GM12878 (cell line): Measurements from ENCODE around the gene MCHR1. TPM values are rescaled to one million over a fixed set of nuclear protein-coding genes. Genes with fewer than 3 reads are reported as not detected.

Experiments
- CHD4 ChIP-seq: fragments of 200-600 bp; sonication (generic); IDR thresholded peaks from 2 replicates; pipeline ENCODE4 v1.6.1; 2016; ENCODE audit warnings: mild to moderate bottlenecking
- EGR1 ChIP-seq, 2 experiments: IDR thresholded peaks; 1 replicate in 1 of 2; 2 replicates in 1 of 2; pipeline ENCODE4 v1.6.1; 2011 to 2012; ENCODE audit warnings: low read depth in 2 of 2, low read length in 2 of 2, borderline replicate concordance in 1 of 2, mild to moderate bottlenecking in 1 of 2, moderate library complexity in 1 of 2
- IKZF1 ChIP-seq: fragments of 450-650 bp; conservative IDR thresholded peaks from 2 replicates; pipeline ENCODE4 v1.6.1; 2017; ENCODE audit warnings: antibody characterized with exemption, mild to moderate bottlenecking
- IRF4 ChIP-seq: IDR thresholded peaks from 2 replicates; pipeline ENCODE4 v1.6.1; 2011; ENCODE audit warnings: low read depth, low read length
- MTA2 ChIP-seq: fragments of 450-650 bp; IDR thresholded peaks from 2 replicates; pipeline ENCODE4 v1.6.1; 2016; ENCODE audit warnings: low read depth, mild to moderate bottlenecking, moderate library complexity
- MYB ChIP-seq: fragments of 150-350 bp; IDR thresholded peaks from 2 replicates; pipeline ENCODE4 v1.6.1; 2014; ENCODE audit warnings: mild to moderate bottlenecking, low read depth, low read length, borderline replicate concordance
- NRF1 ChIP-seq: conservative IDR thresholded peaks from 2 replicates; pipeline ENCODE4 v1.6.1; 2011; ENCODE audit warnings: mild to moderate bottlenecking, low read depth, low read length, improper control_type of control experiment
- POLR2AphosphoS2 ChIP-seq: IDR thresholded peaks from 2 replicates; pipeline ENCODE4 v1.6.1; 2011; ENCODE audit warnings: low read depth, mild to moderate bottlenecking, low read length, improper control_type of control experiment, moderate library complexity
- POLR2AphosphoS5 ChIP-seq: IDR thresholded peaks from 2 replicates; pipeline ENCODE4 v1.6.1; 2011; ENCODE audit warnings: mild to moderate bottlenecking, low read length, inconsistent platforms
- RAD21 ChIP-seq: IDR thresholded peaks from 2 replicates; pipeline ENCODE4 v1.6.1; 2011; ENCODE audit warnings: mild to moderate bottlenecking, low read depth, low read length, moderate library complexity; ENCODE audit not compliant: insufficient read depth
- RBBP5 ChIP-seq: fragments of 200-600 bp; sonication (generic); conservative IDR thresholded peaks from 2 replicates; pipeline ENCODE4 v1.6.1; 2016
- RELA ChIP-seq: fragments of 450-650 bp; IDR thresholded peaks from 2 replicates; pipeline ENCODE4 v1.8.0; 2014; ENCODE audit warnings: borderline replicate concordance; ENCODE audit not compliant: partially characterized antibody
- RFX5 ChIP-seq: IDR thresholded peaks from 2 replicates; pipeline ENCODE4 v1.6.1; 2011; ENCODE audit warnings: low read depth, low read length, improper control_type of control experiment
- SIN3A ChIP-seq: IDR thresholded peaks from 2 replicates; pipeline ENCODE4 v1.6.1; 2012; ENCODE audit warnings: low read depth, low read length, improper control_type of control experiment
- SUZ12 ChIP-seq: fragments of 200-600 bp; sonication (generic); IDR thresholded peaks from one replicate; pipeline ENCODE4 v1.6.1; 2018; ENCODE audit warnings: antibody characterized with exemption, mild to moderate bottlenecking; ENCODE audit not compliant: unreplicated experiment
- TARDBP ChIP-seq: IDR thresholded peaks from 2 replicates; pipeline ENCODE4 v1.6.1; 2016; ENCODE audit warnings: borderline replicate concordance
- TBL1XR1 ChIP-seq: IDR thresholded peaks from 2 replicates; pipeline ENCODE4 v1.6.1; 2012; ENCODE audit warnings: low read depth, low read length, improper control_type of control experiment
- polyA plus RNA-seq, 11 experiments: library from polyadenylated mRNA; depleted of rRNA in 4 of 11; unstranded in 6 of 11; stranded (reverse) in 5 of 11; fragments of >200 nt; fragmentation: Nextera tagmentation in 4 of 11; fragmentation: Illumina TruSeq in 1 of 11; extraction: Ambion mirVana in 4 of 11; extraction: Trizol in 1 of 11; gene quantifications; 1 replicate in 1 of 11; 2 replicates in 10 of 11; pipeline versions ENCODE4 v1.2.1 to v1.2.3, GENCODE V29; 2011 to 2016; ENCODE audit warnings: inconsistent platforms in 2 of 11, missing spikeins in 2 of 11, low read depth in 1 of 11
- total RNA-seq, 4 experiments: library from RNA; depleted of rRNA in 3 of 4; stranded (reverse); fragments of >200 nt in 3 of 4; fragmentation: Illumina TruSeq in 1 of 4; extraction: Trizol in 1 of 4; gene quantifications; 2 replicates each; pipeline versions ENCODE4 v1.2.1 to v1.2.3, GENCODE V29; 2013 to 2021
- TF ChIP-seq, protein P1 (sequence below): fragments of 450-650 bp; IDR thresholded peaks from 2 replicates; pipeline ENCODE4 v1.6.1; 2017; ENCODE audit warnings: low read depth, mild to moderate bottlenecking, moderate library complexity
- TF ChIP-seq, protein P2 (sequence below): fragments of 450-650 bp; formaldehyde crosslinking; IDR thresholded peaks from 2 replicates; pipeline ENCODE4 v1.5.0; 2022; ENCODE audit warnings: mild to moderate bottlenecking, missing genetic modification characterization
- TF ChIP-seq, protein P3 (sequence below): fragments of 450-650 bp; formaldehyde crosslinking; IDR thresholded peaks from 2 replicates; pipeline ENCODE4 v1.4.0; 2022; ENCODE audit warnings: mild to moderate bottlenecking, moderate library complexity
- TF ChIP-seq, protein P4 (sequence below): fragments of 450-650 bp; IDR thresholded peaks from 2 replicates; pipeline ENCODE4 v1.6.1; 2016; ENCODE audit warnings: mild to moderate bottlenecking

Gene MCHR1
- total and polyA plus RNA-seq, 10 of the 15 experiments (the other 5 are each of a cell fraction or from before 2014, with no cell fraction given) = not detected

DNA sequence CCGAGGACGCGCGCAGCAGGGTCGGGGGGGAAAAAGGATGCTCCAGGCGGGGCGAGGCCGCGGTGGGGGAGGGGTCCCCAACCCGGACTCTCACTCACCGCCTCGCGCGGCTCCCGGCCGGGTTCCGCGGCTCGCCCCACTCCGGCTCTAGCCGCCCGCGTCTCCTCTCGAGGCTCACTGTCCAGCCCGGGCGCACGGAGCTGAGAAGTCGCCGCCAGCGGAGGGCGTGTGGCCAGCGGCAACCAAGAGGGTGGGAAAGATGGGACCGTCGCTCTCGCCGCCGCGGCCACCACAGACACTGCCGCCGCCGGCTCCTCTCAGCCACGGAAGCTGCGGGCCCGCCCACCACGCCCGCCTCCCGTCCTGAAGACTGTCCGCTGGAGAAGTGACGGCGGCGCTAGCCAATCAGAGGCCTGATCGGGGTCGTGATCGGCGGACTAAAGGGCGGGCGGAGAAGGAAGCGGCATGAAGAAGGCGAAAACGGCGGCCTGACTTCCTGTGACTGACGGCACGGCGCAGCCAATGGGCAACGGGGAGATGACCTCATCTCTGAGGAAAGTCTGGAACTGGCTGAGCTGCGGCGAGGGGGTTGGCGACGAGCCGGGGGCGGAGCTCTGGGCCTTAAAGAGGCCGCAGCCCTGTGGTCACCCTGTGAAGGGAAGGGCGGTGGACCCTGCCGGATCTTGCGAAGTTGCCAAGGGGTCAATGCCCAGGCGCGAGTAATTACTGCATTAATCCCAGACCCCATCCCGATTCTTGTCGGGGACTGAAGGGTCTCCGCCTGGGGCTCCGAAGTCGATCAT lies 42.7 kb upstream of the MCHR1 start, which contains the start of gene MRTFA (continued):
- TF ChIP-seq, protein P1, sequence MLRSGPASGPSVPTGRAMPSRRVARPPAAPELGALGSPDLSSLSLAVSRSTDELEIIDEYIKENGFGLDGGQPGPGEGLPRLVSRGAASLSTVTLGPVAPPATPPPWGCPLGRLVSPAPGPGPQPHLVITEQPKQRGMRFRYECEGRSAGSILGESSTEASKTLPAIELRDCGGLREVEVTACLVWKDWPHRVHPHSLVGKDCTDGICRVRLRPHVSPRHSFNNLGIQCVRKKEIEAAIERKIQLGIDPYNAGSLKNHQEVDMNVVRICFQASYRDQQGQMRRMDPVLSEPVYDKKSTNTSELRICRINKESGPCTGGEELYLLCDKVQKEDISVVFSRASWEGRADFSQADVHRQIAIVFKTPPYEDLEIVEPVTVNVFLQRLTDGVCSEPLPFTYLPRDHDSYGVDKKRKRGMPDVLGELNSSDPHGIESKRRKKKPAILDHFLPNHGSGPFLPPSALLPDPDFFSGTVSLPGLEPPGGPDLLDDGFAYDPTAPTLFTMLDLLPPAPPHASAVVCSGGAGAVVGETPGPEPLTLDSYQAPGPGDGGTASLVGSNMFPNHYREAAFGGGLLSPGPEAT = peak; percentile 89; the same call in 1 of the 2 replicates
- TF ChIP-seq, protein P2, sequence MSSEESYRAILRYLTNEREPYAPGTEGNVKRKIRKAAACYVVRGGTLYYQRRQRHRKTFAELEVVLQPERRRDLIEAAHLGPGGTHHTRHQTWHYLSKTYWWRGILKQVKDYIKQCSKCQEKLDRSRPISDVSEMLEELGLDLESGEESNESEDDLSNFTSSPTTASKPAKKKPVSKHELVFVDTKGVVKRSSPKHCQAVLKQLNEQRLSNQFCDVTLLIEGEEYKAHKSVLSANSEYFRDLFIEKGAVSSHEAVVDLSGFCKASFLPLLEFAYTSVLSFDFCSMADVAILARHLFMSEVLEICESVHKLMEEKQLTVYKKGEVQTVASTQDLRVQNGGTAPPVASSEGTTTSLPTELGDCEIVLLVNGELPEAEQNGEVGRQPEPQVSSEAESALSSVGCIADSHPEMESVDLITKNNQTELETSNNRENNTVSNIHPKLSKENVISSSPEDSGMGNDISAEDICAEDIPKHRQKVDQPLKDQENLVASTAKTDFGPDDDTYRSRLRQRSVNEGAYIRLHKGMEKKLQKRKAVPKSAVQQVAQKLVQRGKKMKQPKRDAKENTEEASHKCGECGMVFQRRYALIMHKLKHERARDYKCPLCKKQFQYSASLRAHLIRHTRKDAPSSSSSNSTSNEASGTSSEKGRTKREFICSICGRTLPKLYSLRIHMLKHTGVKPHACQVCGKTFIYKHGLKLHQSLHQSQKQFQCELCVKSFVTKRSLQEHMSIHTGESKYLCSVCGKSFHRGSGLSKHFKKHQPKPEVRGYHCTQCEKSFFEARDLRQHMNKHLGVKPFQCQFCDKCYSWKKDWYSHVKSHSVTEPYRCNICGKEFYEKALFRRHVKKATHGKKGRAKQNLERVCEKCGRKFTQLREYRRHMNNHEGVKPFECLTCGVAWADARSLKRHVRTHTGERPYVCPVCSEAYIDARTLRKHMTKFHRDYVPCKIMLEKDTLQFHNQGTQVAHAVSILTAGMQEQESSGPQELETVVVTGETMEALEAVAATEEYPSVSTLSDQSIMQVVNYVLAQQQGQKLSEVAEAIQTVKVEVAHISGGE = no peak
- 0 out of 3 replicates have a peak, but pooled peaks of 1 of the 2 experiments have one; percentile 39 for TF ChIP-seq EGR1 (IDR thresholded peaks at IDR 0.05; ENCODE audit: borderline replicate concordance in 1 of 2, low read depth in 2 of 2, low read length in 2 of 2)
- TF ChIP-seq RAD21 = no peak
- TF ChIP-seq TARDBP = no peak
- TF ChIP-seq, protein P3, sequence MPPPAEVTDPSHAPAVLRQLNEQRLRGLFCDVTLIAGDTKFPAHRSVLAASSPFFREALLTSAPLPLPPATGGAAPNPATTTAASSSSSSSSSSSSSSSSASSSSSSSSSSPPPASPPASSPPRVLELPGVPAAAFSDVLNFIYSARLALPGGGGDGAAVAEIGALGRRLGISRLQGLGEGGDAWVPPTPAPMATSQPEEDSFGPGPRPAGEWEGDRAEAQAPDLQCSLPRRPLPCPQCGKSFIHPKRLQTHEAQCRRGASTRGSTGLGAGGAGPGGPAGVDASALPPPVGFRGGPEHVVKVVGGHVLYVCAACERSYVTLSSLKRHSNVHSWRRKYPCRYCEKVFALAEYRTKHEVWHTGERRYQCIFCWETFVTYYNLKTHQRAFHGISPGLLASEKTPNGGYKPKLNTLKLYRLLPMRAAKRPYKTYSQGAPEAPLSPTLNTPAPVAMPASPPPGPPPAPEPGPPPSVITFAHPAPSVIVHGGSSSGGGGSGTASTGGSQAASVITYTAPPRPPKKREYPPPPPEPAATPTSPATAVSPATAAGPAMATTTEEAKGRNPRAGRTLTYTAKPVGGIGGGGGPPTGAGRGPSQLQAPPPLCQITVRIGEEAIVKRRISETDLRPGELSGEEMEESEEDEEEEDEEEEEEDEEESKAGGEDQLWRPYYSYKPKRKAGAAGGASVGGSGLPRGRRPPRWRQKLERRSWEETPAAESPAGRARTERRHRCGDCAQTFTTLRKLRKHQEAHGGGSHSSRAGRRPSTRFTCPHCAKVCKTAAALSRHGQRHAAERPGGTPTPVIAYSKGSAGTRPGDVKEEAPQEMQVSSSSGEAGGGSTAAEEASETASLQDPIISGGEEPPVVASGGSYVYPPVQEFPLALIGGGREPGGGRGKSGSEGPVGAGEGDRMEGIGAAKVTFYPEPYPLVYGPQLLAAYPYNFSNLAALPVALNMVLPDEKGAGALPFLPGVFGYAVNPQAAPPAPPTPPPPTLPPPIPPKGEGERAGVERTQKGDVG (CRISPR knock-in tag) = no peak
- TF ChIP-seq RBBP5 = no peak
- TF ChIP-seq POLR2AphosphoS5 = peak; percentile 85
- TF ChIP-seq RFX5 = peak; percentile 67
- no peak for TF ChIP-seq SUZ12
- TF ChIP-seq MTA2 = no peak
- no peak for TF ChIP-seq CHD4
- no peak for TF ChIP-seq MYB
- TF ChIP-seq IRF4 = no peak
- TF ChIP-seq POLR2AphosphoS2 = peak; percentile 87; the same call in 1 of the 2 replicates
- TF ChIP-seq IKZF1 = peak; percentile 52
- TF ChIP-seq, protein P4, sequence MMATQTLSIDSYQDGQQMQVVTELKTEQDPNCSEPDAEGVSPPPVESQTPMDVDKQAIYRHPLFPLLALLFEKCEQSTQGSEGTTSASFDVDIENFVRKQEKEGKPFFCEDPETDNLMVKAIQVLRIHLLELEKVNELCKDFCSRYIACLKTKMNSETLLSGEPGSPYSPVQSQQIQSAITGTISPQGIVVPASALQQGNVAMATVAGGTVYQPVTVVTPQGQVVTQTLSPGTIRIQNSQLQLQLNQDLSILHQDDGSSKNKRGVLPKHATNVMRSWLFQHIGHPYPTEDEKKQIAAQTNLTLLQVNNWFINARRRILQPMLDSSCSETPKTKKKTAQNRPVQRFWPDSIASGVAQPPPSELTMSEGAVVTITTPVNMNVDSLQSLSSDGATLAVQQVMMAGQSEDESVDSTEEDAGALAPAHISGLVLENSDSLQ = peak; percentile 100
- TF ChIP-seq NRF1 = no peak
- no peak for TF ChIP-seq RELA
- TF ChIP-seq TBL1XR1 = no peak
- TF ChIP-seq SIN3A = no peak; the same call in none of the 2 replicates
